SK-N-SH treated with all-trans-retinoic acid at 6 μM for 48 hours (cell line): ENCODE measurements around the gene NEK11.

ENCODE experiments used
- ATAC-seq: fragments of 200-7000 bp; cut with Tn5 transposase; 3 replicates; pipeline ENCODE4 v1.9.1; 2020; ENCODE audit warnings: mild to moderate bottlenecking, moderate library complexity
- ARNTL ChIP-seq: fragments of 450-650 bp; formaldehyde crosslinking; IDR thresholded peaks from 2 replicates; pipeline ENCODE4 v1.5.0; 2020; ENCODE audit warnings: low read depth, mild to moderate bottlenecking, moderate library complexity, borderline replicate concordance
- BACH2 ChIP-seq: fragments of 250-450 bp; sonication (Bioruptor Pico); IDR thresholded peaks from 2 replicates; pipeline ENCODE4 v1.9.0; 2021; ENCODE audit warnings: mild to moderate bottlenecking, borderline replicate concordance
- CSDC2 ChIP-seq: fragments of 250-450 bp; sonication (Bioruptor Pico); IDR thresholded peaks from 2 replicates; pipeline ENCODE4 v1.5.0; 2020; ENCODE audit warnings: mild to moderate bottlenecking, moderate library complexity
- ESRRG ChIP-seq: fragments of 250-450 bp; sonication (Bioruptor Pico); IDR thresholded peaks from 2 replicates; pipeline ENCODE4 v1.6.1; 2021; ENCODE audit warnings: mild to moderate bottlenecking
- GLIS3 ChIP-seq: fragments of 250-450 bp; sonication (Bioruptor Pico); IDR thresholded peaks from 2 replicates; pipeline ENCODE4 v1.5.0; 2020; ENCODE audit warnings: mild to moderate bottlenecking, moderate library complexity
- ISL1 ChIP-seq: fragments of 250-450 bp; sonication (Bioruptor Pico); IDR thresholded peaks from 2 replicates; pipeline ENCODE4 v2.1.2; 2022; ENCODE audit warnings: mild to moderate bottlenecking, moderate library complexity
- PPARA ChIP-seq: fragments of 250-450 bp; sonication (Bioruptor Pico); IDR thresholded peaks from 2 replicates; pipeline ENCODE4 v1.5.0; 2020; ENCODE audit warnings: mild to moderate bottlenecking, borderline replicate concordance
- RARB ChIP-seq: fragments of 250-450 bp; sonication (Bioruptor Pico); IDR thresholded peaks from 2 replicates; pipeline ENCODE4 v1.8.0; 2021; ENCODE audit warnings: mild to moderate bottlenecking, moderate library complexity
- SNAI2 ChIP-seq: fragments of 250-450 bp; sonication (Bioruptor Pico); IDR thresholded peaks from 2 replicates; pipeline ENCODE4 v1.5.0; 2020; ENCODE audit warnings: mild to moderate bottlenecking, moderate library complexity
- TCF4 ChIP-seq: fragments of 250-450 bp; sonication (Bioruptor Pico); IDR thresholded peaks from 2 replicates; pipeline ENCODE4 v1.8.0; 2021; ENCODE audit warnings: mild to moderate bottlenecking, moderate library complexity, borderline replicate concordance
- ZC3H10 ChIP-seq: fragments of 250-450 bp; sonication (Bioruptor Pico); IDR thresholded peaks from 2 replicates; pipeline ENCODE4 v1.5.1; 2021; ENCODE audit warnings: mild to moderate bottlenecking, moderate library complexity
- ZFP3 ChIP-seq: fragments of 250-450 bp; sonication (Bioruptor Pico); IDR thresholded peaks from 2 replicates; pipeline ENCODE4 v1.5.0; 2020; ENCODE audit warnings: mild to moderate bottlenecking, moderate library complexity
- ZFP30 ChIP-seq: fragments of 450-650 bp; formaldehyde crosslinking; IDR thresholded peaks from 2 replicates; pipeline ENCODE4 v1.5.0; 2022; ENCODE audit warnings: mild to moderate bottlenecking, moderate library complexity
- ZNF565 ChIP-seq: fragments of 450-650 bp; formaldehyde crosslinking; conservative IDR thresholded peaks from 2 replicates; pipeline ENCODE4 v1.5.0; 2020; ENCODE audit warnings: low read depth, mild to moderate bottlenecking, moderate library complexity
- ZNF70 ChIP-seq: fragments of 450-650 bp; formaldehyde crosslinking; IDR thresholded peaks from 2 replicates; pipeline ENCODE4 v1.5.0; 2020; ENCODE audit warnings: mild to moderate bottlenecking, moderate library complexity
- ZNF8 ChIP-seq: fragments of 450-650 bp; formaldehyde crosslinking; IDR thresholded peaks from 2 replicates; pipeline ENCODE4 v1.5.0; 2020; ENCODE audit warnings: mild to moderate bottlenecking, moderate library complexity
- TF ChIP-seq, protein P1 (sequence below): fragments of 250-450 bp; sonication (Bioruptor Pico); IDR thresholded peaks from 2 replicates; pipeline ENCODE4 v1.8.0; 2021; ENCODE audit warnings: low read depth, mild to moderate bottlenecking, moderate library complexity, borderline replicate concordance
- TF ChIP-seq, protein P2 (sequence below): fragments of 250-450 bp; sonication (Bioruptor Pico); IDR thresholded peaks from 2 replicates; pipeline ENCODE4 v1.5.0; 2020; ENCODE audit warnings: mild to moderate bottlenecking, moderate library complexity
- TF ChIP-seq, protein P3 (sequence below): fragments of 250-450 bp; sonication (Bioruptor Pico); IDR thresholded peaks from 2 replicates; pipeline ENCODE4 v1.8.0; 2020; ENCODE audit warnings: mild to moderate bottlenecking, moderate library complexity, borderline replicate concordance
- TF ChIP-seq, protein P4 (sequence below): fragments of 250-450 bp; sonication (Bioruptor Pico); IDR thresholded peaks from 2 replicates; pipeline ENCODE4 v1.5.1; 2021; ENCODE audit warnings: mild to moderate bottlenecking, moderate library complexity

Gene NEK11

DNA sequence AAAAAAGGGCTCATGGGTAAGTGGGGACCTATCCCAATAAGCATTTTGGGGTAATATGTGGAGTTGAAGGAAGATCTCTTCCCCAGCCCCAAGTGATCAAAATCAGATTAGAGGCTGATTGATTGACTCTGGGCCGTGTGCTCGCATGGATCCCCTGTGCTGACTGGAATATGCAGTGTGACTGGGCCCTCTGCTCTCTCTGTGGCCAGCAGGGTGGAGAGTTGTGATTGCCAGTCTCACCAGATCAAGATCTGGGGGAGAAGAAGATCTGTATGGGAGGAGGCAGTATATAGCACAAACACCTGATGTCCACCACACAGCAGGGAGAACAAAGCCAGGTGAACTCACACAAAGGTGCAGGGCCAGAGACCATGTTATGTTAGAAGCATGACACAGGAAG, 363.7 kb downstream of the NEK11 start:
- no peak for ATAC-seq
- TF ChIP-seq ZFP3 (no peak), SNAI2 (no peak), ZNF70 (CRISPR knock-in tag) (no peak), ARNTL (CRISPR knock-in tag) (no peak), BACH2 (no peak), ESRRG (no peak), PPARA (CRISPR knock-in tag) (no peak), ZC3H10 (no peak), ZNF565 (CRISPR knock-in tag) (no peak), ZFP30 (CRISPR knock-in tag) (no peak)
- TF ChIP-seq, protein P1, sequence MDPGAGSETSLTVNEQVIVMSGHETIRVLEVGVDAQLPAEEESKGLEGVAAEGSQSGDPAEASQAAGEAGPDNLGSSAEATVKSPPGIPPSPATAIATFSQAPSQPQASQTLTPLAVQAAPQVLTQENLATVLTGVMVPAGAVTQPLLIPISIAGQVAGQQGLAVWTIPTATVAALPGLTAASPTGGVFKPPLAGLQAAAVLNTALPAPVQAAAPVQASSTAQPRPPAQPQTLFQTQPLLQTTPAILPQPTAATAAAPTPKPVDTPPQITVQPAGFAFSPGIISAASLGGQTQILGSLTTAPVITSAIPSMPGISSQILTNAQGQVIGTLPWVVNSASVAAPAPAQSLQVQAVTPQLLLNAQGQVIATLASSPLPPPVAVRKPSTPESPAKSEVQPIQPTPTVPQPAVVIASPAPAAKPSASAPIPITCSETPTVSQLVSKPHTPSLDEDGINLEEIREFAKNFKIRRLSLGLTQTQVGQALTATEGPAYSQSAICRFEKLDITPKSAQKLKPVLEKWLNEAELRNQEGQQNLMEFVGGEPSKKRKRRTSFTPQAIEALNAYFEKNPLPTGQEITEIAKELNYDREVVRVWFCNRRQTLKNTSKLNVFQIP (CRISPR knock-in tag), result no peak
- TF ChIP-seq, protein P2, sequence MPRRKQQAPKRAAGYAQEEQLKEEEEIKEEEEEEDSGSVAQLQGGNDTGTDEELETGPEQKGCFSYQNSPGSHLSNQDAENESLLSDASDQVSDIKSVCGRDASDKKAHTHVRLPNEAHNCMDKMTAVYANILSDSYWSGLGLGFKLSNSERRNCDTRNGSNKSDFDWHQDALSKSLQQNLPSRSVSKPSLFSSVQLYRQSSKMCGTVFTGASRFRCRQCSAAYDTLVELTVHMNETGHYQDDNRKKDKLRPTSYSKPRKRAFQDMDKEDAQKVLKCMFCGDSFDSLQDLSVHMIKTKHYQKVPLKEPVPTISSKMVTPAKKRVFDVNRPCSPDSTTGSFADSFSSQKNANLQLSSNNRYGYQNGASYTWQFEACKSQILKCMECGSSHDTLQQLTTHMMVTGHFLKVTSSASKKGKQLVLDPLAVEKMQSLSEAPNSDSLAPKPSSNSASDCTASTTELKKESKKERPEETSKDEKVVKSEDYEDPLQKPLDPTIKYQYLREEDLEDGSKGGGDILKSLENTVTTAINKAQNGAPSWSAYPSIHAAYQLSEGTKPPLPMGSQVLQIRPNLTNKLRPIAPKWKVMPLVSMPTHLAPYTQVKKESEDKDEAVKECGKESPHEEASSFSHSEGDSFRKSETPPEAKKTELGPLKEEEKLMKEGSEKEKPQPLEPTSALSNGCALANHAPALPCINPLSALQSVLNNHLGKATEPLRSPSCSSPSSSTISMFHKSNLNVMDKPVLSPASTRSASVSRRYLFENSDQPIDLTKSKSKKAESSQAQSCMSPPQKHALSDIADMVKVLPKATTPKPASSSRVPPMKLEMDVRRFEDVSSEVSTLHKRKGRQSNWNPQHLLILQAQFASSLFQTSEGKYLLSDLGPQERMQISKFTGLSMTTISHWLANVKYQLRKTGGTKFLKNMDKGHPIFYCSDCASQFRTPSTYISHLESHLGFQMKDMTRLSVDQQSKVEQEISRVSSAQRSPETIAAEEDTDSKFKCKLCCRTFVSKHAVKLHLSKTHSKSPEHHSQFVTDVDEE, result no peak
- TF ChIP-seq, protein P3, sequence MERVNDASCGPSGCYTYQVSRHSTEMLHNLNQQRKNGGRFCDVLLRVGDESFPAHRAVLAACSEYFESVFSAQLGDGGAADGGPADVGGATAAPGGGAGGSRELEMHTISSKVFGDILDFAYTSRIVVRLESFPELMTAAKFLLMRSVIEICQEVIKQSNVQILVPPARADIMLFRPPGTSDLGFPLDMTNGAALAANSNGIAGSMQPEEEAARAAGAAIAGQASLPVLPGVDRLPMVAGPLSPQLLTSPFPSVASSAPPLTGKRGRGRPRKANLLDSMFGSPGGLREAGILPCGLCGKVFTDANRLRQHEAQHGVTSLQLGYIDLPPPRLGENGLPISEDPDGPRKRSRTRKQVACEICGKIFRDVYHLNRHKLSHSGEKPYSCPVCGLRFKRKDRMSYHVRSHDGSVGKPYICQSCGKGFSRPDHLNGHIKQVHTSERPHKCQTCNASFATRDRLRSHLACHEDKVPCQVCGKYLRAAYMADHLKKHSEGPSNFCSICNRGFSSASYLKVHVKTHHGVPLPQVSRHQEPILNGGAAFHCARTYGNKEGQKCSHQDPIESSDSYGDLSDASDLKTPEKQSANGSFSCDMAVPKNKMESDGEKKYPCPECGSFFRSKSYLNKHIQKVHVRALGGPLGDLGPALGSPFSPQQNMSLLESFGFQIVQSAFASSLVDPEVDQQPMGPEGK (CRISPR knock-in tag), result no peak
- TF ChIP-seq, protein P4, sequence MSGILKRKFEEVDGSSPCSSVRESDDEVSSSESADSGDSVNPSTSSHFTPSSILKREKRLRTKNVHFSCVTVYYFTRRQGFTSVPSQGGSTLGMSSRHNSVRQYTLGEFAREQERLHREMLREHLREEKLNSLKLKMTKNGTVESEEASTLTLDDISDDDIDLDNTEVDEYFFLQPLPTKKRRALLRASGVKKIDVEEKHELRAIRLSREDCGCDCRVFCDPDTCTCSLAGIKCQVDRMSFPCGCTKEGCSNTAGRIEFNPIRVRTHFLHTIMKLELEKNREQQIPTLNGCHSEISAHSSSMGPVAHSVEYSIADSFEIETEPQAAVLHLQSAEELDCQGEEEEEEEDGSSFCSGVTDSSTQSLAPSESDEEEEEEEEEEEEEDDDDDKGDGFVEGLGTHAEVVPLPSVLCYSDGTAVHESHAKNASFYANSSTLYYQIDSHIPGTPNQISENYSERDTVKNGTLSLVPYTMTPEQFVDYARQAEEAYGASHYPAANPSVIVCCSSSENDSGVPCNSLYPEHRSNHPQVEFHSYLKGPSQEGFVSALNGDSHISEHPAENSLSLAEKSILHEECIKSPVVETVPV, result no peak

DNA sequence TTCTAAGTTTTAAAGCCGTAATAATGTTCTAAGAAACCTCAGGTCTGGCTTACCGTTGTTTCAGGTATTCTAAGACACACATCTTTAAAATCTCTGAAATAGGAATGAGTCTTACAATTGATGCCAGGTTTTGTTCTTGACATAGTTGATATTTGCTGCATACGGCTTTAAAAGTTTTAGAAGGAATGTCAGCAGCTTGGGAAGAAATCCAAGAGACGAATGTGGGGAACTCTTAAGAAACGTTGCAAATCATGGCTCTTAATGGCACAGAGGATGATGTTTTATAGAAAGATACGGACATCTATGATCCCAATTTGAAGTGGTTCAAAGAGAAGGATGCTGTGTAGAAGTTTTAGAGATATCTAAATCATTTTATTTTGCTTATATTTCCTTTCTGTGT, 366.4 kb downstream of the NEK11 start:
- no peak for TF ChIP-seq RARB (CRISPR knock-in tag)
- no peak for TF ChIP-seq ZNF70 (CRISPR knock-in tag)
- no peak for TF ChIP-seq SNAI2
- TF ChIP-seq, protein P2, result no peak
- TF ChIP-seq, all 23 proteins: peak for 0
- ATAC-seq, result no peak

DNA sequence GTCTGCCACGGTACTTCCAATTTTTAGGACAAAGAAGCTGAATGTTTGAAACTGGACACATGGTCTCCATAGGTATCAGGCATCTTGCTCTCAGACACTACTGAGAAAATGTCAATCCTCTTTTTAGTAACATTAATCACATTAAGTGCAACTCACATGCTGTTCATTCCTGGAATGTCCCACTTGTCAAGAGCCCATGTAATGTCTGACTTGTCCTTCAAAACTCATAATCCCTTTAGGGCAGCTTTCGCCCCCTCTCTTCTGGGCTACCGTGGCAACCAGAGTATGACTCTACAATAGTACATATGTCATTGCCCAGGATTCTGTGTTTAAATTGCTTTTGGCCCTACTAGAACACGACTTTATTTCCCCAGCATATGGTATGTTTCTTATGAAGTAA, 367.2 kb downstream of the NEK11 start:
- no peak for ATAC-seq
- TF ChIP-seq ZFP30 (CRISPR knock-in tag) (no peak), ISL1 (CRISPR knock-in tag) (no peak), ZFP3 (no peak), BACH2 (no peak), ZC3H10 (no peak), CSDC2 (CRISPR knock-in tag) (no peak), ARNTL (CRISPR knock-in tag) (no peak), ZNF565 (CRISPR knock-in tag) (no peak), ZNF8 (CRISPR knock-in tag) (no peak), GLIS3 (CRISPR knock-in tag) (no peak), PPARA (CRISPR knock-in tag) (no peak), TCF4 (CRISPR knock-in tag) (no peak)
- TF ChIP-seq, protein P1 (CRISPR knock-in tag), result no peak
- TF ChIP-seq, protein P3 (CRISPR knock-in tag), result no peak
- TF ChIP-seq, protein P2, result no peak
